ENCODE results near the gene SP1.

SP1 gene

GRCh38 chr12:53464685-53465418 lies 84.9 kb downstream of the SP1 start:
- Mint-ChIP-seq H3K27ac (ENCODE audit: low read depth) (peak overlapping the region; percentile 41), H3K9me3 (no peaks in the 10 kb centered on the region), H3K4me3 (no peak overlapping the region), H3K4me1 (peaks cover 49% of the 10 kb centered on the region), H3K36me3 (ENCODE audit: insufficient read depth) (peaks cover 100% of the 10 kb centered on the region), H3K27me3 (no peaks in the 10 kb centered on the region)
- ATAC-seq (replicated peaks; ENCODE audit: extremely low read depth, poor library complexity, severe bottlenecking) (no peak), DNase-seq (ENCODE audit: low spot score in 2 of 2) (no peak)

GRCh38 chr12:53465679-53466078 lies 85.7 kb downstream of the SP1 start:
- H3K36me3 Mint-ChIP-seq (ENCODE audit: insufficient read depth): peaks cover 100% of the 10 kb centered on the region
- H3K27ac Mint-ChIP-seq (ENCODE audit: low read depth): peak overlapping the region; percentile 41

More at GRCh38 chr12:53465679-53466078, 85.7 kb downstream of the SP1 start:
- Mint-ChIP-seq H3K9me3 (no peaks in the 10 kb centered on the region), H3K4me3 (no peak overlapping the region), H3K4me1 (peaks cover 42% of the 10 kb centered on the region), H3K27me3 (no peaks in the 10 kb centered on the region)
- DNase-seq (ENCODE audit: low spot score in 2 of 2) (no peak), ATAC-seq (replicated peaks; ENCODE audit: extremely low read depth, poor library complexity, severe bottlenecking) (no peak)
